HFF-Myc (cell line): ENCODE measurements around the gene NMNAT2.
"Not testable (repeated sequence)": the region's sequence is repeated elsewhere in the genome, so short reads cannot be mapped to it uniquely, and the experiment has no call there.

ENCODE experiments used
- DNase-seq: peaks from one replicate; pipeline ENCODE4 v3.0.0-alpha.2; 2011; ENCODE audit warnings: low read depth; ENCODE audit errors: extremely low read depth
- H3K4me3 ChIP-seq: replicated peaks from 2 replicates; pipeline ENCODE4 v1.5.1; 2011; ENCODE audit warnings: low read depth, mild to moderate bottlenecking, control low read depth, low read length
- CTCF ChIP-seq: IDR thresholded peaks from 2 replicates; pipeline ENCODE4 v1.5.1; 2012; ENCODE audit warnings: mild to moderate bottlenecking, low read depth, low read length, control low read depth; ENCODE audit errors: missing control alignments

NMNAT2 gene

GRCh38 chr1:183438060-183438459, 19.9 kb upstream of the NMNAT2 start:
- TF ChIP-seq CTCF = no peak
- no peak overlapping the region for H3K4me3 ChIP-seq
- no peak for DNase-seq

- no peak for TF ChIP-seq CTCF
- no peak for DNase-seq
- H3K4me3 ChIP-seq = no peak overlapping the region
Observed at GRCh38 chr1:183435497-183435896, 17.3 kb upstream of the NMNAT2 start.

- TF ChIP-seq CTCF = no peak
- H3K4me3 ChIP-seq = no peak overlapping the region
- no peak for DNase-seq
Observed at GRCh38 chr1:183433703-183434102, 15.5 kb upstream of the NMNAT2 start.

- DNase-seq = no peak
- H3K4me3 ChIP-seq = no peak overlapping the region
- no peak for TF ChIP-seq CTCF
Observed at GRCh38 chr1:183432548-183432875, 14.3 kb upstream of the NMNAT2 start.

GRCh38 chr1:183431840-183432547, 13.8 kb upstream of the NMNAT2 start:
- H3K4me3 ChIP-seq = no peak overlapping the region
- DNase-seq = no peak
- no peak for TF ChIP-seq CTCF

GRCh38 chr1:183427591-183427990, 9.4 kb upstream of the NMNAT2 start:
- not testable (repeated sequence) for DNase-seq, H3K4me3 ChIP-seq

- no peak for TF ChIP-seq CTCF
- no peak for DNase-seq
- H3K4me3 ChIP-seq = no peak overlapping the region
Observed at GRCh38 chr1:183424691-183425090, 6.5 kb upstream of the NMNAT2 start.
